PC-3 (cell line): ENCODE results near the gene MYH6. TPM values are rescaled to one million over a fixed set of nuclear protein-coding genes. Genes with fewer than 3 reads are reported as not detected.

Experiments used
- ATAC-seq: fragments of 200-7000 bp; cut with Tn5 transposase; 2 replicates; pipeline ENCODE4 v1.9.1; 2020; ENCODE audit warnings: mild to moderate bottlenecking, moderate library complexity
- BruUV-seq: library from RNA; stranded (reverse); fragments of 400-500 nt; replicated peaks from 2 replicates; lab custom pipeline; 2021; lab: Mats Ljungman, UMichigan
- CTCF ChIA-PET: fragments of 300-600 bp; sonication (Branson Sonifier 250); formaldehyde crosslinking; loops from one replicate; lab custom pipeline; 2022; ENCODE audit warnings: antibody characterized with exemption; lab: Charles Lee
- POLR2A ChIA-PET: fragments of 300-600 bp; sonication (Branson Sonifier 250); formaldehyde crosslinking; loops from one replicate; lab custom pipeline; 2022; ENCODE audit warnings: antibody characterized with exemption; ENCODE audit not compliant: unreplicated experiment; lab: Charles Lee
- DNase-seq: peaks from one replicate; pipeline ENCODE4 v3.0.0-alpha.2; 2015
- H2AFZ ChIP-seq: fragments of 300-600 bp; sonication (generic); 2 replicates; pipeline ENCODE4 v1.6.0; 2016; ENCODE audit warnings: antibody characterized with exemption, low read length
- H3F3A ChIP-seq: fragments of 300-600 bp; sonication (generic); one replicate; pipeline ENCODE4 v1.6.0; 2017; ENCODE audit warnings: antibody characterized with exemption, low read length, control low read depth, mild to moderate bottlenecking; ENCODE audit not compliant: unreplicated experiment
- H3K27ac ChIP-seq: fragments of 300-600 bp; sonication (generic); 2 replicates; pipeline ENCODE4 v1.5.1; 2016; ENCODE audit warnings: mild to moderate bottlenecking, low read length
- H3K27me3 ChIP-seq: fragments of 300-600 bp; sonication (generic); 2 replicates; pipeline ENCODE4 v1.6.1; 2016; ENCODE audit warnings: low read length, mixed read lengths
- H3K36me3 ChIP-seq: fragments of 300-600 bp; sonication (generic); 2 replicates; pipeline ENCODE4 v1.6.1; 2016; ENCODE audit warnings: low read depth, mixed run types, low read length, mixed read lengths
- H3K4me1 ChIP-seq: fragments of 300-600 bp; sonication (generic); 2 replicates; pipeline ENCODE4 v1.5.1; 2016; ENCODE audit warnings: low read length; ENCODE audit not compliant: insufficient read depth
- H3K4me2 ChIP-seq: fragments of 300-600 bp; sonication (generic); 2 replicates; pipeline ENCODE4 v1.6.0; 2016; ENCODE audit warnings: low read length
- H3K4me3 ChIP-seq: fragments of 300-600 bp; sonication (generic); 2 replicates; pipeline ENCODE4 v1.5.1; 2016; ENCODE audit warnings: mild to moderate bottlenecking, low read length, mixed read lengths
- H3K79me2 ChIP-seq: fragments of 300-600 bp; sonication (generic); 2 replicates; pipeline ENCODE4 v1.6.1; 2017; ENCODE audit warnings: low read length, mixed read lengths
- H3K9ac ChIP-seq: fragments of 300-600 bp; sonication (generic); 2 replicates; pipeline ENCODE4 v1.6.0; 2016; ENCODE audit warnings: mild to moderate bottlenecking, low read length
- H3K9me2 ChIP-seq: fragments of 300-600 bp; sonication (generic); replicated peaks from 2 replicates; pipeline ENCODE4 v1.6.1; 2016; ENCODE audit warnings: mixed run types, low read length, mixed read lengths
- H3K9me3 ChIP-seq: fragments of 300-600 bp; sonication (generic); 2 replicates; pipeline ENCODE4 v1.6.1; 2016; ENCODE audit warnings: low read length, mixed read lengths
- H4K20me1 ChIP-seq: fragments of 300-600 bp; sonication (generic); 2 replicates; pipeline ENCODE4 v1.6.1; 2016; ENCODE audit warnings: low read length, mixed read lengths
- EZH2 ChIP-seq: fragments of 300-600 bp; sonication (generic); IDR thresholded peaks from one replicate; pipeline ENCODE4 v1.6.1; 2017; ENCODE audit warnings: antibody characterized with exemption, mild to moderate bottlenecking, low read length; ENCODE audit not compliant: unreplicated experiment
- EZH2phosphoT487 ChIP-seq: fragments of 300-600 bp; sonication (generic); IDR thresholded peaks from 2 replicates; pipeline ENCODE4 v1.6.1; 2018; ENCODE audit warnings: mild to moderate bottlenecking, antibody characterized with exemption, low read length, borderline replicate concordance
- intact Hi-C: fragments of 100-400 bp; cut with micrococcal nuclease; formaldehyde crosslinking; loops from 2 replicates; pipeline ENCODE4 v1.9.0; 2023
- total RNA-seq: library from RNA; depleted of rRNA; stranded (reverse); fragments of >200 nt; gene quantifications from 2 replicates; pipeline ENCODE4 v1.2.3, GENCODE V29; 2014
- TF ChIP-seq, protein P1 (sequence below): fragments of 300-600 bp; sonication (generic); conservative IDR thresholded peaks from 2 replicates; pipeline ENCODE4 v1.5.1; 2017; ENCODE audit warnings: antibody characterized with exemption, low read depth, mild to moderate bottlenecking, low read length

The MYH6 gene
- total RNA-seq, 1 experiment from 2014 or later = not detected

GRCh38 chr14:23373041-23373440 is 35.0 kb downstream of the MYH6 start:
- H3K4me2 ChIP-seq = no peak overlapping the region
- TF ChIP-seq EZH2phosphoT487 (no peak), EZH2 (no peak)
- TF ChIP-seq, protein P1, sequence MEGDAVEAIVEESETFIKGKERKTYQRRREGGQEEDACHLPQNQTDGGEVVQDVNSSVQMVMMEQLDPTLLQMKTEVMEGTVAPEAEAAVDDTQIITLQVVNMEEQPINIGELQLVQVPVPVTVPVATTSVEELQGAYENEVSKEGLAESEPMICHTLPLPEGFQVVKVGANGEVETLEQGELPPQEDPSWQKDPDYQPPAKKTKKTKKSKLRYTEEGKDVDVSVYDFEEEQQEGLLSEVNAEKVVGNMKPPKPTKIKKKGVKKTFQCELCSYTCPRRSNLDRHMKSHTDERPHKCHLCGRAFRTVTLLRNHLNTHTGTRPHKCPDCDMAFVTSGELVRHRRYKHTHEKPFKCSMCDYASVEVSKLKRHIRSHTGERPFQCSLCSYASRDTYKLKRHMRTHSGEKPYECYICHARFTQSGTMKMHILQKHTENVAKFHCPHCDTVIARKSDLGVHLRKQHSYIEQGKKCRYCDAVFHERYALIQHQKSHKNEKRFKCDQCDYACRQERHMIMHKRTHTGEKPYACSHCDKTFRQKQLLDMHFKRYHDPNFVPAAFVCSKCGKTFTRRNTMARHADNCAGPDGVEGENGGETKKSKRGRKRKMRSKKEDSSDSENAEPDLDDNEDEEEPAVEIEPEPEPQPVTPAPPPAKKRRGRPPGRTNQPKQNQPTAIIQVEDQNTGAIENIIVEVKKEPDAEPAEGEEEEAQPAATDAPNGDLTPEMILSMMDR = no peak
- ChIA-PET POLR2A (no interaction called here), CTCF (interaction anchor here (0.6 kb wide), 1 partner anchor 82 kb away, joined by 3 read pairs; no protein-coding TSS in a partner anchor)
- no peaks in the 10 kb centered on the region for H3F3A ChIP-seq
- ATAC-seq = no peak
- no peaks in the 10 kb centered on the region for H3K36me3 ChIP-seq
- no peaks in the 10 kb centered on the region for H3K9me3 ChIP-seq
- peaks cover 17% of the 10 kb centered on the region for H3K27me3 ChIP-seq
- intact Hi-C loops = no loop called here
- H3K9ac ChIP-seq = no peak overlapping the region
- H3K4me1 ChIP-seq = no peaks in the 10 kb centered on the region
- no TSS peak for BruUV-seq
- no peak for DNase-seq
- H4K20me1 ChIP-seq = no peaks in the 10 kb centered on the region
- H3K27ac ChIP-seq = no peak overlapping the region
- no peaks in the 10 kb centered on the region for H3K9me2 ChIP-seq
- no peak overlapping the region for H2AFZ ChIP-seq
- H3K4me3 ChIP-seq = no peak overlapping the region
- no peaks in the 10 kb centered on the region for H3K79me2 ChIP-seq

GRCh38 chr14:23372509-23372908 is 35.6 kb downstream of the MYH6 start, which contains the start of gene IL25:
Gene IL25 (plus strand): TSS chr14:23372809.
- Histone ChIP-seq H3K4me1 (no peaks in the 10 kb centered on the region), H3K79me2 (no peaks in the 10 kb centered on the region), H3K9me3 (no peaks in the 10 kb centered on the region), H3K4me3 (no peak within 1 kb of the TSS), H3F3A (no peaks in the 10 kb centered on the region), H2AFZ (no peak within 1 kb of the TSS), H3K27me3 (peaks cover 17% of the 10 kb centered on the region), H3K27ac (no peak within 1 kb of the TSS), H4K20me1 (no peaks in the 10 kb centered on the region), H3K4me2 (no peak within 1 kb of the TSS), H3K9me2 (no peaks in the 10 kb centered on the region), H3K9ac (no peak within 1 kb of the TSS), H3K36me3 (no peaks in the 10 kb centered on the region)
- CTCF ChIA-PET = no interaction called here
- DNase-seq (no peak), ATAC-seq (no peak)
- intact Hi-C loops = no loop called here
- no TSS peak for BruUV-seq
- POLR2A ChIA-PET = no interaction called here
- no peak for TF ChIP-seq EZH2
- TF ChIP-seq EZH2phosphoT487 = no peak
- TF ChIP-seq, protein P1 = no peak

DNA sequence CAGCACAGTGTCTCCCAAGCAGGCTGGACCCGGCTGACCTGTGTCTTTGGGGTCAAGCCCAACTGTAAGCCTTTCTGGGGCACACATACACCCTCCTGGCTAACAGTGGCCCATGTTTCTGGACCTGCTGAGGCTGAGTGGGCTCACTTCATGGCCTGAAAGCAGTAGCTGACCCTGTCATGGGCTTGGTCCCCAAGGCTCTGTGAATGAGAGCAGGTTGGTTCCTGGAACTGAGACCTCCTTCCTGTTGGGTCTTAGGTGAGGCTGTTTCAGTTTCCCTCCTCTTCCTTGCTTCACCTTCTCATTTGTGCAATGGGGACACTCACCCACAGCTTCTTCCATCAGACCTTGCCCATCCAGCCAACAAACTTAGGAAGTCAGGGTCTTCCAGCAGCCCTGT is 36.2 kb downstream of the MYH6 start:
- Histone ChIP-seq H4K20me1 (no peaks in the 10 kb centered on the region), H3F3A (no peaks in the 10 kb centered on the region), H3K4me3 (no peak overlapping the region), H3K36me3 (no peaks in the 10 kb centered on the region), H3K79me2 (no peaks in the 10 kb centered on the region), H2AFZ (no peak overlapping the region), H3K9me2 (no peaks in the 10 kb centered on the region), H3K4me2 (no peak overlapping the region), H3K9ac (no peak overlapping the region), H3K9me3 (no peaks in the 10 kb centered on the region), H3K27me3 (peaks cover 17% of the 10 kb centered on the region), H3K27ac (no peak overlapping the region), H3K4me1 (no peaks in the 10 kb centered on the region)
- CTCF ChIA-PET = no interaction called here
- intact Hi-C loops = no loop called here
- ATAC-seq = no peak
- no TSS peak for BruUV-seq
- TF ChIP-seq EZH2 (no peak), EZH2phosphoT487 (no peak)
- TF ChIP-seq, protein P1 = no peak
- POLR2A ChIA-PET = no interaction called here
- DNase-seq = no peak
